Caco-2 (cell line): Measurements from ENCODE around the gene PPP4R4. TPM values are rescaled to one million over a fixed set of nuclear protein-coding genes. Genes with fewer than 3 reads are reported as not detected.

Source experiments
- BruUV-seq: library from RNA; stranded (reverse); fragments of 400-500 nt; replicated peaks from 2 replicates; lab custom pipeline; 2021; lab: Mats Ljungman, UMichigan
- CTCF ChIA-PET: fragments of 300-600 bp; sonication (Branson Sonifier 250); formaldehyde crosslinking; loops from one replicate; lab custom pipeline; 2022; ENCODE audit warnings: antibody characterized with exemption; lab: Charles Lee
- POLR2A ChIA-PET: fragments of 300-600 bp; sonication (Branson Sonifier 250); formaldehyde crosslinking; loops from one replicate; lab custom pipeline; 2022; ENCODE audit warnings: antibody characterized with exemption; lab: Charles Lee
- DNase-seq, 2 experiments: peaks; one replicate each; pipeline versions ENCODE4 v3.0.0 to v3.0.0-alpha.2; 2020 to 2022
- H3K27me3 ChIP-seq: replicated peaks from 2 replicates; pipeline ENCODE4 v1.6.0; 2011; ENCODE audit warnings: low read length; ENCODE audit not compliant: control insufficient read depth, insufficient read depth
- H3K36me3 ChIP-seq: 2 replicates; pipeline ENCODE4 v1.5.1; 2011; ENCODE audit warnings: low read length; ENCODE audit not compliant: control insufficient read depth, insufficient read depth
- H3K4me1 ChIP-seq: fragments of 250-450 bp; sonication (Bioruptor Pico); 2 replicates; pipeline ENCODE4 v1.5.1; 2020; ENCODE audit warnings: mild to moderate bottlenecking
- H3K4me3 ChIP-seq: 2 replicates; pipeline ENCODE4 v1.5.1; 2011; ENCODE audit warnings: low read depth, mild to moderate bottlenecking, control low read depth, low read length
- H3K9me3 ChIP-seq: fragments of 250-450 bp; sonication (Bioruptor Pico); 2 replicates; pipeline ENCODE4 v1.5.1; 2020; ENCODE audit warnings: mild to moderate bottlenecking, moderate library complexity
- H3K27ac Mint-ChIP-seq: one replicate; pipeline ENCODE4 v1.8.0; 2022; ENCODE audit warnings: mixed read lengths; ENCODE audit not compliant: unreplicated experiment
- H3K27me3 Mint-ChIP-seq: one replicate; pipeline ENCODE4 v1.8.0; 2022; ENCODE audit warnings: mixed read lengths; ENCODE audit not compliant: insufficient read depth, unreplicated experiment
- H3K36me3 Mint-ChIP-seq: one replicate; pipeline ENCODE4 v1.8.0; 2022; ENCODE audit warnings: mild to moderate bottlenecking, mixed read lengths; ENCODE audit not compliant: insufficient read depth, unreplicated experiment
- H3K4me1 Mint-ChIP-seq: one replicate; pipeline ENCODE4 v1.8.0; 2022; ENCODE audit warnings: low read depth, mixed read lengths; ENCODE audit not compliant: unreplicated experiment
- H3K4me3 Mint-ChIP-seq: one replicate; pipeline ENCODE4 v1.8.0; 2022; ENCODE audit warnings: mild to moderate bottlenecking, moderate library complexity, mixed read lengths; ENCODE audit not compliant: unreplicated experiment
- H3K9me3 Mint-ChIP-seq: one replicate; pipeline ENCODE4 v1.8.0; 2022; ENCODE audit warnings: mixed read lengths; ENCODE audit not compliant: unreplicated experiment
- CTCF ChIP-seq, 2 experiments: fragments of 200-600 bp in 1 of 2; IDR thresholded peaks; 1 replicate in 1 of 2; 2 replicates in 1 of 2; pipeline versions ENCODE4 v1.5.1 to v1.8.0; 2011 to 2022; ENCODE audit warnings: antibody characterized with exemption in 1 of 2, control low read depth in 1 of 2, inconsistent platforms in 1 of 2, low read depth in 1 of 2, low read length in 1 of 2, mild to moderate bottlenecking in 1 of 2, moderate library complexity in 1 of 2; ENCODE audit not compliant: insufficient read depth in 1 of 2, severe bottlenecking in 1 of 2, unreplicated experiment in 1 of 2
- intact Hi-C: fragments of 100-400 bp; cut with micrococcal nuclease; formaldehyde crosslinking; loops from one replicate; pipeline ENCODE4 v1.10.0; 2022; ENCODE audit not compliant: unreplicated experiment
- total RNA-seq: library from RNA; stranded (reverse); gene quantifications from 2 replicates; pipeline ENCODE4 v1.2.3, GENCODE V29; 2022

PPP4R4 gene
- total RNA-seq, 1 experiment from 2014 or later: 0.20 TPM

DNA sequence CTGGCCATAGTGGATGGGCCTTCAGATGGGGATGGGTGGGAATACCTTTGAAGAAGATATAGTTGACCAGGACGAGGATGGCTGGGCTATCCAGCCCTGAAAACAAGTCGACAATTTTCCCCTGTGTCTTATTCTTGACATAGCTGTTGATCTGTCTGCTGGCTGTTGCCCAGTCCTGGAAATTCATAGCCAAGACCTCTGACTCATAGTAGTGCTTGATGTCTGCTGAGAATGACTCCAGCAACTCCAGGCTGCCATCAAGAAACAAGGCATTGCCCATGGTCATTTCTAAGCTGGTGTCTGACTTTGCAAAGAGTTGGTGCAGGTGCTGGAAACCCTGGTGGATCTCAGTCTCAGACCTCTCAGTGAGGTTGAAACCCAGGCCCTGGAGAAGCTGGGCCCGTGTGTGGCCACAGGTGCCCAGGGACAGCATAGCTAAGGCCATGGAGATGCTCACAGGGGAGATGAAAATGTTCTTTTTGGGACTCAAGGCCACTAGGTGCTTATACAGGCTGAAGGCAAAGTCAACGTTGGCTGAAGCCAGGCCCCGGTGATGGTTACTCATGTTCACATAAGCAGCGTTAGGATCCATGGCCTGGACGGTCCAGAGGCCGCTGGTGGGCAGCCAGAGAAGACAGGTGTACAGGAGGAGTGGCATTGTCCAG, 140.0 kb downstream of the PPP4R4 start:
- TF ChIP-seq CTCF (IDR thresholded peaks at IDR 0.05; ENCODE audit: insufficient read depth in 1 of 2, low read depth in 1 of 2, low read length in 1 of 2, severe bottlenecking in 1 of 2, unreplicated experiment in 1 of 2): no peak

GRCh38 chr14:94314890-94315289, 140.8 kb downstream of the PPP4R4 start:
- TF ChIP-seq CTCF (IDR thresholded peaks at IDR 0.05; ENCODE audit: insufficient read depth in 1 of 2, low read depth in 1 of 2, low read length in 1 of 2, severe bottlenecking in 1 of 2, unreplicated experiment in 1 of 2): no peak
- H3K4me3 Mint-ChIP-seq: no peak overlapping the region
- Histone ChIP-seq H3K9me3 (no peaks in the 10 kb centered on the region), H3K4me3 (no peak overlapping the region), H3K36me3 (no peaks in the 10 kb centered on the region), H3K27me3 (no peaks in the 10 kb centered on the region), H3K4me1 (no peaks in the 10 kb centered on the region; the same call in 1 of the 2 replicates)
- H3K9me3 Mint-ChIP-seq: no peaks in the 10 kb centered on the region
- H3K4me1 Mint-ChIP-seq: no peaks in the 10 kb centered on the region
- POLR2A ChIA-PET: no interaction called here
- CTCF ChIA-PET: interaction anchor here (0.7 kb wide), 1 partner anchor 171 kb away, joined by 3 read pairs; no protein-coding TSS in a partner anchor
- intact Hi-C loops: no loop called here
- H3K27me3 Mint-ChIP-seq: no peaks in the 10 kb centered on the region
- no peak overlapping the region for H3K27ac Mint-ChIP-seq
- no peak for DNase-seq
- no peaks in the 10 kb centered on the region for H3K36me3 Mint-ChIP-seq
- BruUV-seq: no TSS peak

More for the DNA sequence above, 140.0 kb downstream of the PPP4R4 start:
- intact Hi-C loops: no loop called here
- Histone ChIP-seq H3K27me3 (no peaks in the 10 kb centered on the region), H3K36me3 (no peaks in the 10 kb centered on the region), H3K9me3 (no peaks in the 10 kb centered on the region), H3K4me1 (no peaks in the 10 kb centered on the region; the same call in 1 of the 2 replicates), H3K4me3 (no peak overlapping the region)
- Mint-ChIP-seq H3K9me3 (peaks cover 2% of the 10 kb centered on the region), H3K4me1 (no peaks in the 10 kb centered on the region), H3K27me3 (no peaks in the 10 kb centered on the region), H3K27ac (no peak overlapping the region), H3K36me3 (no peaks in the 10 kb centered on the region), H3K4me3 (no peak overlapping the region)
- no peak for DNase-seq
- BruUV-seq: no TSS peak
- POLR2A ChIA-PET: no interaction called here
- CTCF ChIA-PET: no interaction called here

- H3K36me3 Mint-ChIP-seq: peaks cover 4% of the 10 kb centered on the region
- POLR2A ChIA-PET: no interaction called here
- Histone ChIP-seq H3K36me3 (no peaks in the 10 kb centered on the region), H3K4me3 (no peak overlapping the region), H3K27me3 (no peaks in the 10 kb centered on the region), H3K4me1 (peaks cover 6% of the 10 kb centered on the region), H3K9me3 (no peaks in the 10 kb centered on the region)
- H3K4me3 Mint-ChIP-seq: no peak overlapping the region
- no peak for DNase-seq
- CTCF ChIA-PET: no interaction called here
- intact Hi-C loops: no loop called here
- H3K27ac Mint-ChIP-seq: no peak overlapping the region
- no peaks in the 10 kb centered on the region for H3K9me3 Mint-ChIP-seq
- no peaks in the 10 kb centered on the region for H3K27me3 Mint-ChIP-seq
- TF ChIP-seq CTCF (IDR thresholded peaks at IDR 0.05; ENCODE audit: insufficient read depth in 1 of 2, low read depth in 1 of 2, low read length in 1 of 2, severe bottlenecking in 1 of 2, unreplicated experiment in 1 of 2): no peak
- H3K4me1 Mint-ChIP-seq: peaks cover 4% of the 10 kb centered on the region
- BruUV-seq: no TSS peak
Measured at GRCh38 chr14:94316692-94317091, 142.6 kb downstream of the PPP4R4 start.
